ENCODE data around the gene B3GALT5.

- TF ChIP-seq USF2 (IDR thresholded peaks at IDR 0.05; ENCODE audit: low read depth, low read length) (no peak), BHLHE40 (IDR thresholded peaks at IDR 0.05; ENCODE audit: low read depth, low read length) (no peak), RAD21 (IDR thresholded peaks at IDR 0.05; ENCODE audit: low read length) (no peak), SMC3 (IDR thresholded peaks at IDR 0.05; ENCODE audit: low read depth, low read length) (no peak), POLR2A (IDR thresholded peaks at IDR 0.05; ENCODE audit: low read depth, low read length) (no peak), MXI1 (IDR thresholded peaks at IDR 0.05; ENCODE audit: borderline replicate concordance, low read depth, low read length) (no peak), CEBPB (IDR thresholded peaks at IDR 0.05; ENCODE audit: low read depth, low read length) (no peak), MAFK (IDR thresholded peaks at IDR 0.05; ENCODE audit: low read depth, low read length) (no peak), CHD1 (IDR thresholded peaks at IDR 0.05; ENCODE audit: low read depth, low read length) (no peak), NFE2L2 (IDR thresholded peaks at IDR 0.05; ENCODE audit: low read depth, low read length) (no peak), ELK1 (IDR thresholded peaks at IDR 0.05; ENCODE audit: borderline replicate concordance, low read depth, low read length) (no peak)
- TF ChIP-seq, protein P1, sequence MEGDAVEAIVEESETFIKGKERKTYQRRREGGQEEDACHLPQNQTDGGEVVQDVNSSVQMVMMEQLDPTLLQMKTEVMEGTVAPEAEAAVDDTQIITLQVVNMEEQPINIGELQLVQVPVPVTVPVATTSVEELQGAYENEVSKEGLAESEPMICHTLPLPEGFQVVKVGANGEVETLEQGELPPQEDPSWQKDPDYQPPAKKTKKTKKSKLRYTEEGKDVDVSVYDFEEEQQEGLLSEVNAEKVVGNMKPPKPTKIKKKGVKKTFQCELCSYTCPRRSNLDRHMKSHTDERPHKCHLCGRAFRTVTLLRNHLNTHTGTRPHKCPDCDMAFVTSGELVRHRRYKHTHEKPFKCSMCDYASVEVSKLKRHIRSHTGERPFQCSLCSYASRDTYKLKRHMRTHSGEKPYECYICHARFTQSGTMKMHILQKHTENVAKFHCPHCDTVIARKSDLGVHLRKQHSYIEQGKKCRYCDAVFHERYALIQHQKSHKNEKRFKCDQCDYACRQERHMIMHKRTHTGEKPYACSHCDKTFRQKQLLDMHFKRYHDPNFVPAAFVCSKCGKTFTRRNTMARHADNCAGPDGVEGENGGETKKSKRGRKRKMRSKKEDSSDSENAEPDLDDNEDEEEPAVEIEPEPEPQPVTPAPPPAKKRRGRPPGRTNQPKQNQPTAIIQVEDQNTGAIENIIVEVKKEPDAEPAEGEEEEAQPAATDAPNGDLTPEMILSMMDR (conservative IDR thresholded peaks at IDR 0.05; ENCODE audit: low read depth, low read length): no peak
Observed at GRCh38 chr21:39700318-39700717, 87.6 kb downstream of the B3GALT5 start.
